Measurements from ENCODE around the gene VPS4A. TPM values are rescaled to one million over a fixed set of nuclear protein-coding genes. Genes with fewer than 3 reads are reported as not detected.

VPS4A gene
- total and polyA plus RNA-seq, 11 donors = 24.8 to 47.0 (median 29.6) TPM

- H3K27me3 ChIP-seq = no peaks in the 10 kb centered on the region
- ATAC-seq (no peak), DNase-seq (no peak)
- no peaks in the 10 kb centered on the region for H3K9me3 ChIP-seq
- 67 to 77% (median 72%) methylated on average over 7 of the region's 7 CpGs for WGBS, 4 donors
- TF ChIP-seq POLR2A (IDR thresholded peaks at IDR 0.05) (no peak), CTCF (IDR thresholded peaks at IDR 0.05) (no peak)
- H3K4me1 ChIP-seq = peaks cover 0 to 4% (median 0%) of the 10 kb centered on the region in 12 donors
- H3K36me3 ChIP-seq = peaks cover 0 to 100% (median 92%) of the 10 kb centered on the region in 9 donors
- intact Hi-C loops (cut with DNase I) = no loop called here
- H3K27ac ChIP-seq = no peak overlapping the region
- H3K4me3 ChIP-seq = no peak overlapping the region
Measured at GRCh38 chr16:69367980-69368379, 56.8 kb downstream of the VPS4A start.

GRCh38 chr16:69368866-69369265 lies 57.7 kb downstream of the VPS4A start:
- no peaks in the 10 kb centered on the region for H3K27me3 ChIP-seq
- peaks cover 0 to 9% (median 0%) of the 10 kb centered on the region in 12 donors for H3K4me1 ChIP-seq
- DNase-seq = no peak
- TF ChIP-seq CTCF (IDR thresholded peaks at IDR 0.05) = no peak
- no peak for TF ChIP-seq POLR2A (IDR thresholded peaks at IDR 0.05)
- no peak for ATAC-seq
- H3K9me3 ChIP-seq = no peaks in the 10 kb centered on the region
- H3K4me3 ChIP-seq = no peak overlapping the region
- WGBS, 4 donors = 88 to 95% (median 93%) methylated on average over 4 of the region's 4 CpGs
- peaks cover 0 to 98% (median 92%) of the 10 kb centered on the region in 9 donors for H3K36me3 ChIP-seq
- no peak overlapping the region for H3K27ac ChIP-seq
- intact Hi-C loops (cut with DNase I) = no loop called here

GRCh38 chr16:69371564-69371963 lies 60.4 kb downstream of the VPS4A start:
- Histone ChIP-seq H3K36me3 (peaks cover 0 to 95% (median 82%) of the 10 kb centered on the region in 9 donors), H3K4me3 (no peak overlapping the region), H3K27ac (no peak overlapping the region), H3K4me1 (peaks cover 0 to 9% (median 0%) of the 10 kb centered on the region in 12 donors), H3K9me3 (no peaks in the 10 kb centered on the region), H3K27me3 (no peaks in the 10 kb centered on the region)
- intact Hi-C loops (cut with DNase I) = no loop called here
- no peak for DNase-seq
- TF ChIP-seq CTCF (IDR thresholded peaks at IDR 0.05) (no peak), POLR2A (IDR thresholded peaks at IDR 0.05) (no peak)
- 92 to 96% (median 94%) methylated on average over 2 of the region's 2 CpGs for WGBS, 4 donors
- ATAC-seq = no peak

GRCh38 chr16:69373019-69373418 lies 61.9 kb downstream of the VPS4A start:
- Histone ChIP-seq H3K27me3 (no peaks in the 10 kb centered on the region), H3K4me1 (peaks cover 0 to 9% (median 0%) of the 10 kb centered on the region in 12 donors), H3K9me3 (no peaks in the 10 kb centered on the region), H3K36me3 (peaks cover 0 to 93% (median 77%) of the 10 kb centered on the region in 9 donors), H3K4me3 (no peak overlapping the region), H3K27ac (no peak overlapping the region)
- 95 to 98% (median 97%) methylated on average over 1 of the region's 1 CpG for WGBS, 4 donors
- ATAC-seq = peak in 1 of 4 donors; percentile 22
- TF ChIP-seq CTCF (IDR thresholded peaks at IDR 0.05) (no peak), POLR2A (IDR thresholded peaks at IDR 0.05) (no peak)
- DNase-seq = no peak
- intact Hi-C loops (cut with DNase I) = no loop called here

Other genes with a start within 250 kb of the VPS4A start
- gene HAS3, start 205.7 kb upstream of the VPS4A start, total RNA-seq = 1 to 10 TPM in 2 of 9 donors, under 1 TPM in 7; 0.21 to 2.0 (median 0.48) TPM
- gene HAS3, start 205.7 kb upstream of the VPS4A start, polyA plus RNA-seq = under 1 TPM; 0.27 to 0.72 TPM
- gene CHTF8, start 178.8 kb upstream of the VPS4A start, total RNA-seq = 10 to 100 TPM; 31.5 to 79.7 (median 57.2) TPM
- 10 to 100 TPM; 18.7 to 53.2 TPM for gene CHTF8, start 178.8 kb upstream of the VPS4A start, polyA plus RNA-seq
- gene UTP4, start 178.7 kb upstream of the VPS4A start, total RNA-seq = 10 to 100 TPM; 12.8 to 38.2 (median 28.3) TPM
- 10 to 100 TPM; 11.8 to 31.1 TPM for gene UTP4, start 178.7 kb upstream of the VPS4A start, polyA plus RNA-seq
- 10 to 100 TPM in 7 of 9 donors, 1 to 10 TPM in 2; 8.6 to 28.5 (median 13.2) TPM for gene SNTB2, start 124.2 kb upstream of the VPS4A start, total RNA-seq
- gene SNTB2, start 124.2 kb upstream of the VPS4A start, polyA plus RNA-seq = 1 to 10 TPM; 2.2 to 5.0 TPM
- gene PDF, start 19.2 kb downstream of the VPS4A start, total RNA-seq = 10 to 100 TPM in 2 of 9 donors, 1 to 10 TPM in 7; 2.7 to 13.8 (median 6.0) TPM
- gene PDF, start 19.2 kb downstream of the VPS4A start, polyA plus RNA-seq = 1 to 10 TPM; 1.4 to 9.7 TPM
- gene COG8, start 28.2 kb downstream of the VPS4A start, total RNA-seq = 10 to 100 TPM; 19.7 to 43.0 (median 26.5) TPM
- gene COG8, start 28.2 kb downstream of the VPS4A start, polyA plus RNA-seq = 10 to 100 TPM; 13.3 to 19.9 TPM
- gene NIP7, start 28.4 kb downstream of the VPS4A start, total RNA-seq = 10 to 100 TPM in 5 of 9 donors, 1 to 10 TPM in 4; 5.4 to 13.9 (median 10.3) TPM
- 10 to 100 TPM in 1 of 2 donors, 1 to 10 TPM in 1; 4.7 to 11.1 TPM for gene NIP7, start 28.4 kb downstream of the VPS4A start, polyA plus RNA-seq
- under 1 TPM in 2 of 9 donors, not detected in 7; 0.56 to 0.76 TPM for gene TMED6, start 40.4 kb downstream of the VPS4A start, total RNA-seq
- gene TMED6, start 40.4 kb downstream of the VPS4A start, polyA plus RNA-seq = under 1 TPM in 1 of 2 donors, not detected in 1; 0.08 TPM
- 10 to 100 TPM in 8 of 9 donors, 1 to 10 TPM in 1; 9.7 to 45.9 (median 25.9) TPM for gene TERF2, start 74.7 kb downstream of the VPS4A start, total RNA-seq
- 10 to 100 TPM in 1 of 2 donors, 1 to 10 TPM in 1; 6.9 to 19.2 TPM for gene TERF2, start 74.7 kb downstream of the VPS4A start, polyA plus RNA-seq
- gene CYB5B, start 113.3 kb downstream of the VPS4A start, total RNA-seq = 10 to 100 TPM; 31.1 to 89.2 (median 65.0) TPM
- gene CYB5B, start 113.3 kb downstream of the VPS4A start, polyA plus RNA-seq = 10 to 100 TPM; 46.3 to 65.7 TPM

All from heart left ventricle (tissue), 16 donors.